ENCODE measurements around the gene LTBP2.
"Not testable (repeated sequence)": the region's sequence is repeated elsewhere in the genome, so short reads cannot be mapped to it uniquely, and the experiment has no call there.

LTBP2 gene

GRCh38 chr14:74456684-74457564 is 155.1 kb downstream of the LTBP2 start:
- H3K27ac ChIP-seq (ENCODE audit: low read depth, low read length): no peak overlapping the region
- no peaks in the 10 kb centered on the region for H3K27me3 ChIP-seq (ENCODE audit: control insufficient read depth, insufficient read depth, low read length)
- no peaks in the 10 kb centered on the region for H3K36me3 ChIP-seq (ENCODE audit: control insufficient read depth, insufficient read depth, low read length)
- H3K9me3 ChIP-seq (ENCODE audit: control insufficient read depth, insufficient read depth, low read length): peaks cover 6% of the 10 kb centered on the region
- peaks cover 3% of the 10 kb centered on the region; the same call in 1 of the 2 replicates for H3K4me1 ChIP-seq (ENCODE audit: control insufficient read depth, insufficient read depth, low read length)
- H3K9ac ChIP-seq (ENCODE audit: low read depth, low read length): no peak overlapping the region
- no peak overlapping the region for H3K4me3 ChIP-seq (ENCODE audit: low read depth, low read length)

- not testable (repeated sequence) for H3K27ac ChIP-seq (ENCODE audit: low read depth, low read length); H3K36me3 ChIP-seq (ENCODE audit: control insufficient read depth, insufficient read depth, low read length); H3K9me3 ChIP-seq (ENCODE audit: control insufficient read depth, insufficient read depth, low read length); H3K9ac ChIP-seq (ENCODE audit: low read depth, low read length); H3K4me3 ChIP-seq (ENCODE audit: low read depth, low read length); H3K4me1 ChIP-seq (ENCODE audit: control insufficient read depth, insufficient read depth, low read length); H3K27me3 ChIP-seq (ENCODE audit: control insufficient read depth, insufficient read depth, low read length)
These were observed 157.6 kb downstream of the LTBP2 start for GRCh38 chr14:74454397-74454796.

Data from HUES48 (cell line).